DMS53 treated with DMSO at 0.1 percent for 48 hours (cell line): Measurements from ENCODE around the gene UCHL5.
A peak's percentile ranks its signal among the peaks of the same experiment; 100 is the strongest.

ENCODE experiments used
- DNase-seq: peaks from one replicate; lab custom pipeline; 2025; ENCODE audit not compliant: unreplicated experiment; lab: John Stamatoyannopoulos, UW

UCHL5 gene, protein sequence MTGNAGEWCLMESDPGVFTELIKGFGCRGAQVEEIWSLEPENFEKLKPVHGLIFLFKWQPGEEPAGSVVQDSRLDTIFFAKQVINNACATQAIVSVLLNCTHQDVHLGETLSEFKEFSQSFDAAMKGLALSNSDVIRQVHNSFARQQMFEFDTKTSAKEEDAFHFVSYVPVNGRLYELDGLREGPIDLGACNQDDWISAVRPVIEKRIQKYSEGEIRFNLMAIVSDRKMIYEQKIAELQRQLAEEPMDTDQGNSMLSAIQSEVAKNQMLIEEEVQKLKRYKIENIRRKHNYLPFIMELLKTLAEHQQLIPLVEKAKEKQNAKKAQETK

GRCh38 chr1:193059282-193060114 lies at the start of gene UCHL5, which contains the start of gene RO60:
TSS of gene UCHL5 (minus strand) at chr1:193059360. CDS start at chr1:193059260, 100 bp downstream.
TSS of gene RO60 (plus strand) at chr1:193059612. CDS start at chr1:193069055, 9,443 bp downstream.
- DNase-seq = peak; percentile 97

GRCh38 chr1:193108471-193108870 lies 49.3 kb upstream of the UCHL5 start:
- no peak for DNase-seq

DNA sequence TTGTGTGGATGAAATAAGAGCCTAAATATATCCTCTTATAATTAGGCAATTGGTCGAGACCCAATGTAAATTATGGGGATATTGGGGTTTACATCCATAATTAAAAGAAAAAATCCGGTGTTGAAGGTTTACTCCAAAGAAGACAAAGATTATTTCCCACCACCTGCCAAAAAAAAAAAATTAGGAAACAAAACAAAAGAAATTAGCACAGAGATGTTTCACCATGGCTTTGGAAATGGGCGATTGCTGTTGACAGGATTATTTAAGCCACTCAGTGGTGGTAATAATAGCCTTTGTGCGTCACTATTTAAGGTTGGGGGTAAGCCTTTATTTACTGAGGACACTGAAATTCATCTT lies 46.6 kb upstream of the UCHL5 start:
- DNase-seq = no peak

DNA sequence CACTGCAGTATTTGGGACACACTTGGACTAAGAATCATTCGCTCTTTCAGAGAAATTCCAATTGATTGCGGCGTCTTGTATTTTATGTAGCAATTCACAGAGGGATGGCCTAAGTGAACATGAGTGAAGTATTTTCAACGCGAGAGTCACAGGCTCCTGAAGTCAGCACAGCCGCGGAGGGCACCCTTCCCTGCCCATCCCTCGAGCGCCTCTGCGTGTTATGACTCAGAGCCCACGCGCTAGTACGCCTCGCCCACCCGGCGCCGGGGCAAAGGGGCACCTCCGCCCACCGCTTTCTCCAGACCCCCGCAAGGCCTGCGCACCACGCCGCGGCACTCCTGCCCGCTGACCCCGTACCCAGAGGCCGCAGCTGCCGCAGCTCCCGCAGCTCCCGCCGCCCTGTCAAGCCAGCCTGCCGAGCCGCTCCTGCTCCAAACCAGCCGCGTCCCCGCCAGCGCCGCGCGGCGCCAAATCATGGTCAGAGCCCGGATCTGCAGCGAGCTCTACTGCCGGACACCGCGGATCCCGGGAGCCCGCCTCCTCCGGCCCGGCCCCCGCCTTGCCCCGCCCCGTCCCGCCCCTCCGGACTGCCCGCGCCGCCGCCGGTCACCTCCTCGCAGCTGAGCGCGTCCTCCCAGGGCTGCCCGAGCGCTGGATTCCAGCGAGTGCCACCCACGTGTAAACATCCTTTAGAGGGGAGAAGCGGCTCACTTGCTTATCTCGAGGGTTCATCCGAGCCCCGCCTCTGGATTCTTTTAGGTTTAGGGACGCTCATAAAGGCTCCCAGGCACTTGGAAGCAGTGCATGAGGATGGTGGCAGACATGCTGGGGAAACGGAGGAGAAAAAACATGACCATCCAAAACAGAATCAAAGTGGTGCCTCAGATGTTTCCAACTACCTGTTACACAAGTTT lies 46.0 kb upstream of the UCHL5 start, which contains the start of gene GLRX2:
Gene GLRX2, minus strand, starts transcription at position 508 of the 914 bp plus-strand sequence. Its CDS starts 32 bp downstream, at position 476.
- peak; percentile 75 for DNase-seq

GRCh38 chr1:193104502-193104906 lies 45.3 kb upstream of the UCHL5 start:
- DNase-seq = peak; percentile 71

DNA sequence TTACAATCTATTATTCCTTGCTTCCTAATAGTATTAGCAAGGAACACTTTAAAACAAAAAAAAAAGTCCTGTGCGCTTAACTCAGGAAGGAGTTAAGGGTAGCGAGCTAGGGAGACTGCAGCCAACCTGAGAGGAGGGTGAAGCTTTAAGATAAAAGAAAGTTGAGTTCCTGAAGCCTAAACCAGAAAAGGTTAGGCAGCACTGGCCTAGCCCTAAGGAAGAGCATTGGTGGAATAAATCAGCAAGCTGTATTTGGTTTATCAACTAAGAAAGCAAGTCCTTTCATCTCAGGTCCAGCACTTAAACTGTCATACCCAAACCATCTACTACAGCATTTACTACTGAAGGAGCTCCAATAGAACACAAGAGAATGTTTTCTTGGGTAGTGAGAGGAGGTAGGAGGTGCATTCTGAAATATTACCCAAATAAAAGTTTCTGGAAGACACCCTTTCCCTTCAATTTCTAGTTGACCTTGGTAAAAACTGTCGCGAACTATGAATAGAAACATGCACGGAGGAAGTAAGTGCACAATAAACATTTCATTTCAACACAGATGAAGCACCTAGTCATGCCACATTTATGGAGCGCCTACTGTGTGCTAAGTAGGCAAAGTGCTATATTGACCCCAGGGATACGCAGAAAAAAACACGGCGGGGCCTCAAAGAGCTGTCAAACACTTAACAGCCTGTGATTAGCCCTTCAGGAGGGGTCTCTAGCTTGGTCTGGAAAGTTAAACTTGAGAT lies 44.8 kb upstream of the UCHL5 start:
- DNase-seq = no peak

GRCh38 chr1:193102662-193103061 lies 43.5 kb upstream of the UCHL5 start:
- no peak for DNase-seq

DNA sequence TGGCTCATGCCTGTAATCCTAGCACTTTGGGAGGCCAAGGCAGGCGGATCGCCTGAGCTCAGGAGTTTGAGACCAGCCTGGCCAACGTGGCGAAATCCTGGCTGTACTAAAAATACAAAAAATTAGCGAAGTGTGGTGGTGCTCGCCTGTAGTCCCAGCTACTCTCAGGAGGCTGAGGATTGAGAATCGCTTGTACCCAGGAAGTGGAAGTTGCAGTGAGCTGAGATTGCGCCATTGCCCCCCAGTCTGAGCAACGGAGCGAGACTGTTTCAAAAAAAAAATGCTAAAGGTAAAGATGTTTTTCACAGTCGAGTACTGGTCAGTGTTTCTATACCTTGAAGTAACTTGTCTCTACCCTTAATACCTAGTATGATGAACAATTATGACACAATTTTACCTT lies 35.0 kb upstream of the UCHL5 start:
- no peak for DNase-seq

- DNase-seq = no peak
Observed at GRCh38 chr1:193090865-193091264, 31.7 kb upstream of the UCHL5 start.

DNA sequence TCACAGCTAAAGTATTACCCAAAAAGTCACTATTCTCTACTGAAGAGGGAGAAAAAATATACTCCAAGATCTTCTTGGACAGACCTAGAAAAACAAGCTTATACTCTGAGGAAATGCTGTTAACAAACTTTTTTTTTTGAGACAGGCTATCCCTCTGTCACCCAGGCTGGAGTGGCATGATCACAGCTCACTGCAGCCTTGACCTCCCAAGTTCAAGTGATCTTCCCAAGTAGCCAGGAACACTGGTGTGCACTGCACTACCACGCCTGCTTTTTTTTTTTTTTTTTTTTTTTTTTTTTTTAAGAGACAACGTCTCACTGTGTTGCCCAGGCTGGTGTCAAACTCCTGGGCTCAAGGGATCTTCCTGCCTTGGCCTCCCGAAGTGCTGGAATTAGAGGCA lies 28.7 kb upstream of the UCHL5 start:
- DNase-seq = no peak

GRCh38 chr1:193086342-193086741 lies 27.2 kb upstream of the UCHL5 start:
- DNase-seq = no peak

DNA sequence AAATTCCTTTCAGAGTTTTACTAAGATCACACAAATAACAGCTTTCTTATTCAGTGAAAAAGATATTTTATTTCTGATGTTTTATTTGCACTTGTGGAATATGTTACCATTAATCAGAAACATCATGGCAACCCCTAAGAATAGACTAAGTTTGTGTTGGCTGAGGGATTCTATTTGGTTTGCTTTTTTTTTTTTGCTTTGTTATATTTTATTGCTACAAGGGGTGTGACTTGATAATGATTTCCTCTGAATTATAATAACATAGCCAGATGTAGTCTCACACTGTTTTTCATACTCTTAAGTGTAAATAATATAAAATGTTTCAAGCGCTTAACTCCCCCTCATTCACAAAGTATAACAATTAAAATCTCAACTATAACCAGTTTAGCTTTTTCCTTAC lies 26.1 kb upstream of the UCHL5 start:
- no peak for DNase-seq

GRCh38 chr1:193083365-193084088 lies 24.4 kb upstream of the UCHL5 start:
- DNase-seq = no peak

- DNase-seq = no peak
Observed at GRCh38 chr1:193079187-193079586, 20.0 kb upstream of the UCHL5 start.

GRCh38 chr1:193077991-193078390 lies 18.8 kb upstream of the UCHL5 start:
- DNase-seq = no peak

DNA sequence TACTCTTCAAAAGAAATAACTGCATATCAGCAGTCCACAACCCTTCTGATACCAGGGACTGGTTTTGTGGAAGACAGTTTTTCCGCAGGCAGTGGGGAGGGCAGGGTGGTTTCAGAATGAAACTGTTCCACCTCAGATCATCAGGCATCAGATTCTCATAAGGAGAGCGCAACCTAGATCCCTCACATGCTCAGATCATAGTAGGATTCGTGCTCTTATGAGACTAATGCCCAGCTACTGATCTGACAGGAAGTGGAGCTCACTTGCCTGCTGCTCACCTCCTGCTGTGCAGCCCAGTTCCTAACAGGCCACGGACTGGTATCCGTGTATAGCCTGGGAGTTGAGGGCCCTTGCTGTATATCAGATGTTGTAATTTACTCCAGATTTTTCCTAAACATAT lies 11.8 kb upstream of the UCHL5 start:
- peak; percentile 33 for DNase-seq

DNA sequence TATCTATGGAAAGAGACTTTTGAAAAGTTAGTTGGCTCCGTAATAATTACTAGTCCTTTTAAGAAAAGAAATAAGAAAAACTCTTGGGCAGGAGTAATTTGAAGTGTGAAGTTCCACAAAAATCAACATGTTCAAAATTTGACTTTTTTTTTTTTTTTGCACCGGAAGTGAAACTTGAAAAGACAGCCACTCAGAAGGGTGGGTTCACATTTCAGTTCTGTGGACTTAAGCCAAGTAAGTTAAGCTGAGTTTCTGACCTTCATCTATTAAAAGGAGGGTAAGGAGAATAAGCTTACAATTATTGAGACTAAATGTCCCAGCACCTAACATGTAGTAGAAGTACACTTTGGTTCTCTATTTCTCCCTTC lies 11.2 kb upstream of the UCHL5 start:
- no peak for DNase-seq

GRCh38 chr1:193069748-193070385 lies 10.7 kb upstream of the UCHL5 start:
- DNase-seq = no peak

- no peak for DNase-seq
Observed at GRCh38 chr1:193068013-193068412, 8.9 kb upstream of the UCHL5 start.
